HT-29 (cell line): ENCODE measurements around the gene WNT9B. TPM values are rescaled to one million over a fixed set of nuclear protein-coding genes. Genes with fewer than 3 reads are reported as not detected.

ENCODE experiments used
- DNase-seq: peaks from one replicate; pipeline ENCODE4 v3.0.0-alpha.2; 2015; ENCODE audit warnings: low spot score
- total RNA-seq: library from RNA; depleted of rRNA; stranded (reverse); fragments of >200 nt; shearing (Covaris generic); gene quantifications from 2 replicates; pipeline ENCODE4 v1.2.3, GENCODE V29; 2014; rRNA removed

The WNT9B gene, protein sequence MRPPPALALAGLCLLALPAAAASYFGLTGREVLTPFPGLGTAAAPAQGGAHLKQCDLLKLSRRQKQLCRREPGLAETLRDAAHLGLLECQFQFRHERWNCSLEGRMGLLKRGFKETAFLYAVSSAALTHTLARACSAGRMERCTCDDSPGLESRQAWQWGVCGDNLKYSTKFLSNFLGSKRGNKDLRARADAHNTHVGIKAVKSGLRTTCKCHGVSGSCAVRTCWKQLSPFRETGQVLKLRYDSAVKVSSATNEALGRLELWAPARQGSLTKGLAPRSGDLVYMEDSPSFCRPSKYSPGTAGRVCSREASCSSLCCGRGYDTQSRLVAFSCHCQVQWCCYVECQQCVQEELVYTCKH
- total RNA-seq = 0.28 TPM in 1 of 2 replicates, not detected in the other

DNA sequence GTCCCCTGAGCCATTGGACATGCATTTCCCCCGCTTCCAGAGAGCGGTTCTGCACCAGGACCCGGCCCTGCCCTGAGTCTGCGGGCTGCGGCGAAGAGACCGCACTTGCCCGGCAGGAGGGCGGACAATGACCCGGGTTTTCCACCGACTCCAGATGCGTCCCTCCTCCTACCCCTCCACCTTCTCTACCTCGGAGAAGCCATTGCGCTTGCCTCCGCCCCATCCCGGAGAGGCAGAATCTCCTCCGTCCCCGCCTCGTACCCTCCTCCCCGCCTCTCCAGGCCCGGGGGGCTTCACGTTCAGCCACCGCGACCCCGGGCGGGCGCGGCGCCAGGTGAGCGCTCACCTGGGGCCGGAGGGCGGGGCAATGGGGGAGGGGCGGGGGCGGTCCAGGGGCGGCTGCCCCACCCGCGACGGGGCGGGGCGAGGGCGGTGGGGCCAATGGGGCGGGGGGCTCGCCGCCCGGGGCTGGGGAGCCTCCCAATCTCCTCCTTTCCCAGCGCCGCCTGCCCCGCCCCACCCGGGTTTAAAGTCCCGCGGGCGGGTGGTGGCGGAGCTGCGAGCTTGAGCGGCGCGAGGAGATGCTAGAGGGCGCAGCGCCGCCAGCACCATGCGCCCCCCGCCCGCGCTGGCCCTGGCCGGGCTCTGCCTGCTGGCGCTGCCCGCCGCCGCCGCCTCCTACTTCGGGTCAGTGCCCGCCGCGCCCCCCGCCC lies at the start of gene WNT9B:
Gene WNT9B, plus strand, starts transcription at position 555 of the 713 bp plus-strand sequence. Its CDS starts 56 bp downstream, at position 611.
- DNase-seq = peak; percentile 15

DNA sequence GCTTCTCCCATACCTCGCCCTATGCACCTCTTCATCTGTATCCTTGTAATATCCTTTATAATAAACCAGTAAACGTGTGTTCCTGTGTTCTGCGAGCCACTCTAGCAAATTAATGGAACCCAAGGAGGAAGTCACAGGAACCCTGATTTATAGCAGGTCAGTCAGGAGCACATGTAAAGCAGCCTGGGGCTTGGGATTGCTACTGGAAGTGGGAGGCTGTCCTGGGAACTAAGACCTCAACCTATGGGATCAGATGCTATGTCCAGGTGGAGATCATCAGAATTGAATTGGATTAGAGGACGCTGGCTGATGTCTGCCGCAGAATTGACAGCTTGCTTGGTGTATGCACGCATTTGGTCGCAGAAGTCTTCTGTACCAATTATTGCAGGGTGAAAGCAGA lies 48.6 kb upstream of the WNT9B start:
- no peak for DNase-seq

DNA sequence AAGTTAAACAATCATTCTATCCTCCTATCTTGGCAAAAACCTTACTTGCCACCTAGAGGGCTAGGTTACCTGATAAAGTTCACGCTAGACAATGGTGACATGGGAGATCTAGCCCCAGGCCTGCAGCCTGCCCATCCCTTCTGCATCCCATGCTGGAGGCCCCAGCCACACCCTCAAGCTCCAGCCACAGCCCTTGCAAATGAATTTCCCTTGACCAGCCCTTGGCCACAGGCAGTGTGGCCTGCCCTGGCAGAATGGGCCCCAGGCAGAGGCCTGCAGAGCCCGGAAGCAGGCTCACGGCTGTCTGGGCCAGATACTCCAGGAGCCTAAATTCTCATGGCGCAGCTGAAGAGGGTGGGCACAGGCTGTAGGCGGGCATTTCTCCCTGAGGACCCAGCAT lies 47.8 kb upstream of the WNT9B start:
- no peak for DNase-seq

DNA sequence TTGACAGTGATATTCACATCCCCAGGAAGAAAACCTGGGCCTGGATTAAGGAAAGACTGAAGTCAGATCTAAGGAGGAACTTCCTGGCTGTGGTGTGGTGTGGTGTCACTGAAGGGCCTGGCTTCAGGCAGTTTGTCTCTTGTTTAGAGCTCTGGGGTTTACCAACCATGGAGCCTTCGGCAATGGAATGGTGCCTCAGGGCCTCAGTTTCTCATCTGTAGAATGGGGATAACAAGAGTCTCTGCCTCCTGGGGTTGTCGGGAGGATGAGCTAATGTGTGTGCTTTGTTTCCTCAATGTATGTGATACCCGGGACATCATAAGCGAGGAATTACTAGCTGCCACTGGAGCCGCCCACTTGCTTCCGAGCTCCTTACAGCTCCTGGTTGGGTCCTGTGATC lies 45.6 kb upstream of the WNT9B start:
- no peak for DNase-seq

DNA sequence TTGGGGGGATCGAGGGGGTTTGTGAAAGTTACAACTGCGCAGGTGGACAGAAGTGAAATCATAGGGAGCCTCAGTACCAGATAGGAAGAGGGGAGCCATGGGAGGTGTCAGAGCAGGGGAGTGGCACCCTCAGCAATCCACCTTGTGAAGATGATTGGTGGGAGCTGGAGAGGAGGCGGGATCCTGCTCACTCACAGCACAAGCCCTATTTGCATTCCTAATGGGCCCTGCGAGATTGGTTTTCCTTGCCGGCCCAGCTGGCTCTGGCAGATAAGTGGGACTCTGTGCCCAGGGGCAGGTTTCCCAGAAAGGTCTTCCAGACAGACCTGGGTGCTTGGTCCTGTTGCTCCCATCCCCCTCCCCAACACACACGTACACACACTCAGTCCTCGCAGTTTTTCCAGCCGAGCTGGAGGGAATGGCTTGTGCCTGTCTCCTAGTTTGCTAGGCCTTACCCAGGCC lies 42.2 kb upstream of the WNT9B start:
- DNase-seq = no peak

DNA sequence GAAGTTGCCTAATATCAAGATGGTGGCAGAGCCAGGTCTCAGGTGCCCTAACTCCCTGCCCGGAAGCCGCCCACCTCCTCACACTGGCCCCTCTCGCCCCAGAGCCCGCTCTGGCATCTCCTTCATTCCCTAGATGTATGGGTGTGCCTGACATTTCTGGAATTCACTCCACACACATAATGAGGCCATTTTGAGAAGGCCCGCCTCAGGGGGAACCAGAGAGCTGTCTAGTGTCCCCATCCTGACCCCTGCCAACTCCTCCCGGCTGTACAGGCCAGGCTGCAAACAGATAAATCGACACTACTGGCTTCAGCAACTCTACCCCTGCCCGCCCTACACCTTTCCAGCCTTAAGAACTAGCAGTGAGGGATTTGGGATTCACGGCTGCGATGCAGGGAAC lies 40.5 kb upstream of the WNT9B start:
- DNase-seq = no peak

DNA sequence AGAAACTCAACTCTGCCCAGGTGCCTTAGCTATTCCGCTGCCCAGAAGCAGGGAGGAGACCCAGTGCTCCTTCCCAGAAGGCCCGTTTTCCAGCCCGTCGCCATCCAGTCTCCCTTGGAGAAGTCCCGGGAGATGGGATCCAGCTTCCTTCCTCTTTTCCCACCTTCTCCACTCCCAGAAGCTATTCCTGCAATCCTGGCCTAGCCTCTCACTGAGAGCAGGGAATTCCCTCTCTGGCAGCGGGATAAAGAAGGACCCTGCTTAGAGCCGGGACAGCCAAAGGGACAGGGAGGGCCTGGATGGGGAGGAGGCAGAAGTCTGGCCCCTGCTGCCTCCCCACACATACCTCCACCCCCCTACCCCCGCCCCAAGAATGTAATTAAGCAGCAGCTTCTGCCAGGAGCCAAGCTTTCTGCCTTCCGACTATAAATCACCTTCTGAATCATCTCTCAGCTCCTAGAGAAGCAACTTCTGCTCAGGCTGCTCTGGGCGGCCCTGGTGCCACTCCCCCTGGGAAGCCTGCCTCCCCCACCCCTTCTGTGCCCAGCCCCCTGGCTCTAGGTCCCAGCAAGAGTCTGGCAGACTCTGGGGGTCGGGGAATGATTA lies 39.3 kb upstream of the WNT9B start:
- no peak for DNase-seq

DNA sequence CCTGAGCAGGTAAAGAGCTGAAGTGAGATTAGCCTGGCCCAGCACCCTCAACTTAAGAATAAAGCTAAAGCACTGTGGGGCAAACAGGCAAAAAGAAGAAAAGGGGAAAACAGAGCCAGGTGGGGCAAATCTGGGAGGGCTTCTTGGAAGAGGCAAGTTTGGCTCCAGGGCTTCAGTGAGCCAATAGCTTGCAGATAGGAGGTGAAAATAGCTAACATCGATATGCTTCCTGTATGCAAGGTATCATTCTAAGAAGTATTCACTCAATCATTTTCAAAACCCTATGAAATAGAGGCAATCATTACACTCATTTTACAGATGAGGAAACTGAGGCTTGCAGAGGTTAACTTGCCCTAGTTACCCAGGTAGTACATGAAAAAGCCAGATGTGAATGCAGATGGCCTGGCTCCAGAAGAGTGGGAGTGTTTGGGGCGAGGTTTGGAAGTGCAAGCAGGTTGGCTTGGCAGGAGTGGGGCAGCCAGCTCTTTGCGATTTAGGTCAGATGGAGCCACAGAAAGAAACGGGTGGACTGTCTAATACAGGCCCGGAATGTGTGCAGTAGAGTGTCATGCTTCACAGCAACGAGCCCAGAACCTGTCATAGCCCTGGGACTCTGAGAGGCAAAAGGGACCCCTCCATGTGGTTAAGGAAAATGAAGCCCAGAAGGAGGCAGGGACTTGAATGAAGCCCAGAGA lies 38.6 kb upstream of the WNT9B start:
- DNase-seq = no peak

DNA sequence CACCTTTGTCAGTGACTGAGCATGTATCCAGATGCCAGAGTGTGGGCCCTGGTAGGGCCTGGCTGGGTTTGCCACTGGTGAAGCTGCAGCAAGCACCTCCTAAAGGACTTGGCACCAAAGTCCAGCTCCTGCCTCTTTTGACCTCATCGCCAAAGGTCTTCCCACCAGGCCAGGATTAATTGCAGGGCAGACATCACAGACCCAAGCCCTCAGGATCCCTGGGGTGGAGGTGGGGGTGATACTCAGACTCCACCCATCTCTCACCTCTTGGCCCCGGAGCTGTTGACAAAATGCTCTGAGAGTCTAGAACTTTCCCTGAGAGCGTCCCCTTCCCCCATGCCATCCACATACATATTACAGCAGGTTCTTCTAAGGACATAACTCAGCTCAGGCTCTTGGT lies 37.5 kb upstream of the WNT9B start:
- no peak for DNase-seq

DNA sequence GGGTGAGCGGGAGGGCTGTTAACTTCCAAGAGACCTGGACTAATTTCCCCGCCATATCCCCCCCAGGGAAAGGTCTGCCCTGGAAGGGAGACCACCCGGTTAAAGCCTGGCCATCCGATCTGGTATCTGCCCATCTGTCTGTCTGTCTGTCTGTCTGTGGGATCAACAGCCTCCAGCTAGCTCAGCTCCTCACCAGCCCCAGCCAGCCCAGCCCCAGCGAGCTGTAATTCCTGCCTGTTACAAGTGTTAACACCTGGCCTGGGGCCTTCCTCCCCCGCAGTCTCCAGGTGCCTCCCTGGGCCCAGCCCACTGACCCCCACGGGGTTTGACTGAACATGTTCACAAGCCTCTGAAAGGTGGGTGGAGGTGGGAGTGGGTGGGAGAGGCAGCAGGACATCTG lies 36.9 kb upstream of the WNT9B start:
- DNase-seq = no peak

DNA sequence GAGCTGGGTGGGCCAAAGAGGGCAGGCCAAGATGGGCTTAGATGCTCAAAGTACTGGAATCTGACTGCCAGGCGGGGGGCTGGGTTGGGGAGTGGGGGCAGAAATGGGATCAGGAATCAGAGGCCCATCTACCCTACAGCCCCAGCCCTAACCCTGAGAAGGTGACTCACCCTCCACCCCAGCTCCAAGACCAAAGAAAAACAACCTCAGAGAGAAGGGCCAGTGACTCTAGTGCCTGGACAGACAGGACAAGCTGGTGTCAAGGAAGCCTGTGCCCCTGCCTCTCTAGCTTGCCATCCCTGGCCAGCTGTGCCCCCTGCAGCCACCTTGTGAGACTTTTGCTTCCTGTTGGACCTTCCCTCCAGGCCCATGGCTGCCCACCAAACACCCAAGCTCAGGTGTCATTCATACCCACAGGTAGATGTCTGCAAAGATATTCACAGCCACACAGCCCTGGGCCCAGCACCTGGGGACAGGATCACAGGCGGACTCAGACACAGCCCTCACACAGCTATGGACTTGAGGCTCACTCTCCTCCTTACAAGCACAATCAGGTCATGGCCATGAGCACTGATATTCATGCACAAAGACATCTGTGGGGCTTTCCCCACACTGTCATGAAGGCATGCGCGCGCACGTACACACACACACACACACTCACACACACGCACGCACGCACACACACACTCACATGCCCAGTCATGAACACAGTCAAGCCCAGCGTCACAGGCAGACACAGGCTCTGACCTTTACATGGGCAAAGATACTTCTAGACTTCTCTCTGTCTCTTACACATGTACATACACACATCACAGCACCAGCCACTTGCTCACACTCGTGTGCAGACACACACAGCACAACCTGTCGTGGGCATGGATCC lies 35.7 kb upstream of the WNT9B start:
- no peak for DNase-seq

DNA sequence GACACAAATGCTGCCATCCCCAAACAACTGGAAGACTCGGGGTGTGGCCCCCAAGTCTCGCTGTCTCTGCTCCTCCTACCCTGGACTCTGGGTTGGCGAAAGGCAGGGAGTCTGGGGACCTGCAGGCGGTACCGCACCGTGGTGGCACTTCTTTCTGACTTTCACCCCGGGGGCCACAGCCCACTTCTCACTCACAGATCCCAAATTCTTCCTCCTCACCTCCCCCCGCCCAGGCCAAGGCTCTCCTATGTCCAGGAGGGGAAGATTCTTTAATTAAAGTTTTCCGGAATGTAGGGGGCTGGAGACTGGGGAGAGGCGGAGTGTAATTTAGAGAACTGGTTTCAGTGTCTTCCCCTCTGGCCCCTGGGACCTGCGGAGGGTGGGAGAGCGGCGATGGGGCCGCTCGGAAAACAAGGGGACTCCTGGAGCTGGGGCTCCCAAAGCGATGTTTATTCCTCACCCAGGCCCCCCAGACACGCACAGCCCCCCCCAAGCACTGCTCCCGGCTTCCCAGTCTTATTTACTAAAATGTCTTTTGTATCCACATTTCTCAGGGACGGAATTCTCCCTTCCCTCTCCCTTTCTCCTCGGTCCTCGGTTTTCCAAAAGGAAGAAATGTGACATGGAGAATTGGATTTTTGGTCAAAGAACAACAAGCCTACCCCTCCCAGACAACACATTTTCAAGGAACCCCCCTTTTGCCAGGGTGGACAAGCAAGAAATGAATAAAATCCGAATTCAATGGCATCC lies 34.1 kb upstream of the WNT9B start:
- DNase-seq = no peak

DNA sequence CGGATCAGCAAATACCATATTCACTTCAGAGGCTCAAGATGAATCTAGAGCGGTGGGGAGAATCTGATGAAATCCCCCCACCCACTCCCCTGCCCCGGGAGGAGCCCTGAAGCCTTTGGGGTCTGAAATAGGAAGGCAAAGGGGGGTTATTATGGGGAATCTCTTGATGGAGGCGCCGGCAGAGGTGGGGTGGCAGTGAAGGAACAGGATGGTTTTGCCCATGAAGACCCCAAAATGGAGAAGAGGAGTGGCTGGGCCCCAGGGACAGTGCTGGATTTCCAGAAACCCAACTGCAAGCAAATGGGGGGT lies 33.5 kb upstream of the WNT9B start:
- no peak for DNase-seq

DNA sequence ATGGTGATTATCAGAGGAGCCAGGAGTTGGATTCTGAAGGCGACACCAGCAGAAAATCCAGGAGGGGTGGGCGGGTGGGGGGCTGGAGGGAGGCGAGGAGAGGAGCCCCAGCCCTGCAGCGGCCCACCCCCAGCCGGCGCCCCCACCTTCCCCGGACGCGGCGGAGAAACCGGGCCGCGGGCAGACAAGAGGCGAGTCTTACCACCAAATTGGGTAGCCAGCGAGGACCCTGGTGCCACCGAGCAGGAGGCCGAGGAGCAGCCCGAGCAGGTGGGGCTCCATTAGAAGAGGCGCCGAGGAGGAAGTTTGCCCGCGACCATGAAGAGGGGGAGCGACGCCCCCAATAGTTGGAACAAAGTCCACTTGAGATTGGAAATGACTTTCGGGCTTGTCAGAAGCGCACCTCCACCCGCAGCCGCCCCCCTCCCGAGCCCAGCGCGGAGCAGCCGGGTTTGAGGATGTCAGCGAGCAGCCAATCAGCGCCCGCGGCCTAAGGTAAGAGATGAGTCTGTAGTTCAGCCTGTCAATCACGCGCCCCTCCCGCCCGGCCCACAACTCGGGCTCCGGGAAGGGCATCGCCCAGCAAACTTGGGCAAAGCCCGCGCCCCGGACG lies 33.0 kb upstream of the WNT9B start, which contains the start of gene WNT3:
Gene WNT3, minus strand, starts transcription at position 377 of the 613 bp plus-strand sequence. Its CDS starts 95 bp downstream, at position 282.
- DNase-seq = no peak

DNA sequence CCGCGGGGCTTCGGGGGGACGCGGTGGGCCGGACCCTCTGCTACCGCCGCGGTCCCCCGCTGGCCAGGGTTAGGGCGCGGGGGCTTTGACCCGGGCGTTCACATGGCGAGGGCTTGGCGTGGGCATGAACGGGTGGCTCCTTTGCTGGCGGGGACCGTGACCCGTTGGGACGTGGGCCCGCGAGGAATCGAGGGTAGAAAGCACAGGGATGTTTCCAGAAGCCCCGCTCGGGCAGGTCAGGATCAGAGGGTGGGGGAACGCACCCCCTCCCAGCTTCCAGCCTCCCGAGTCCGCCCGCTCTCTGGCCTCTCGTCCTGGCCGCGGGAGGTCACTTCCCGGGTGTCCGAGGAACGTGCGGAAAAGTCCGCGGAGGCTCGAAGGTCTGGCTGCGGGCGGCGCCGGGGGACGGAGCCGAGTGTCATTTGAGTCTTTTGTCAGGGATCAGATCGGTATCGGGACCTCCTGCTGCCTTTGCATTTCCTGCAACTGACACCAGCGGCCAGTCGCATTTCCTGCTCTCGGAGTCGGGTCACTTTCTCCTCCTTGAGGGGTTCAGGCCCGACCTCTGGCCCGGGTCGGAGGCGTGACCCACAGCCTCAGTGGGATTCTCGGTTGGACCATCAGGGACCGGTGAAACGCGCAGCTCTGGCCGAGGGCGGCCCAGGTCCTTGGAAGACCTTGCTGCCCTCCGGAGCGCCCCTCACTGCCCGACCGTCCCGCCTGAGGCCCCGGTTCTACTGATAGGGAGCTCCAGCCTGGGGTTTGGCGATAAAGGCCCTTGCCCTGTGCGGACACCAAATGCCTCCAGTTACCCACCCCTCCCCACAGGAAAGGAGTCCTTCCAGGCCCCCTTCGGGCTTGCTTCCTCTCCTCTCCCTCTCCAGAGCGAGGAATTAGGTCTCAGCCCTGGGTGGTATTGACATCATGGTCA lies 32.2 kb upstream of the WNT9B start:
- DNase-seq = no peak

DNA sequence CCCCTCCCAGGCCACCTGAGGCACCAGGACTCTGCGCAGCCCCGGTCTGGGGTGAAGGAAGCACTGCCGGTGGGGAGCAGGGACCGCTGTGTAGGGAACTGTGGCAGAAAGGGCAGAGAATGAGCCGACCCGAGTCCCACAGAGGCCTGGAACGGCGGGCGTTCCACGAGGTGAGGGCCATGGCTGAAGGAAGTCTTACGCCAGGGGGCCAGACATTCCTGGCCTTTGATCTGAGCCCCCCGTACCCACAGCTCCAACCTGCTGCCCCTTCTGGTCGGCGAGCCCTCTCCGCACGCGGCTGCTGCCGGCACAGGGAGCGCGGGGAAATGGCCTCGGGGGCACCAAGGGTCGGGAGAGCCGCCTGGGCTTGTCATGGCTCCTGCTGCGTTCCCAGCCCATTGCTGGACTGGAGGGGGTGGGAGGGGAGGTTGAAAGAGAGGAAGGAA lies 31.5 kb upstream of the WNT9B start:
- no peak for DNase-seq

DNA sequence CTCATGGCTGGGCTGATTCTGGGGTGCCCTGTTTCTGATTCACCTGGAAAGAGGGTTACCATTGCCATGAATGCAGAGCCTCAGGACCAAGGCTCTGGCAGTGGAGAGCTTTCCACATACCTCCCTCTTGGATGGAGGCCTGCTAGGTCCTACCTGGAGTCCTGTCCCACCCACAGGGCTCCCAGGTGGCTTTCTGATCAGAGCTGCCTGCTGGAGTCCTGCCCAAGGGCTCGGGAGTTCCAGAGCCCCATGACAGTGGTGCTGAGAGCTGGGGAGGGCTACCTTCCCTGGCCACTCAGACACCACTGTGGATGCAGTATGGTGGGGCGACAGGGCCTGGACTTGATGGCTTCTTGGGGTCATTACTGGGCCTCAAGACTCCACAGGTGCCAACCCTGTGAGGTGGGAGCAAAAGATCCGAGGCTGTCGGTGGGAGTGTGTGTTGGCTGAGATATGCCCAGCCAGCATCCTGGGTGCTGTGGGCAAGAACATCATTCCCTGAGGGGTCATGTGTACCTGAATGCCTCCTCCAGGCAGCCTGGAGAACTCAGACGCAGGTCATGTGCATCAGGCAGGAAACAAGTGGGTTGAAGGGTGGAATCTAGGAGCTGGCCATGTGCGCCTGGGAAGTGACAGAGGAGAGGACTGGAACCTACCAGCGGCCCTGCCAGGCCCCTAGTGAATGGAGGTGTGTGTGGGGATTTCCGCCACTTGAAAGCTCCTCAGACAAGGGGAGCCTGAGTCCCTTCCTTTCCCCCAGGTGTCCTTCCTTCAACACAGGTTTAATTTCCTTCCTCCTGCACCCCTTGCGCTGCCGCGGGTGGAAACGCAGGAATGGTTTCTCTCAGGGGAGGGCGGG lies 30.6 kb upstream of the WNT9B start:
- no peak for DNase-seq
